PC-9 (cell line): ENCODE measurements around the gene PLXNA1.

ENCODE experiments used
- EZH2 ChIP-seq: fragments of 200-600 bp; sonication (generic); IDR thresholded peaks from 2 replicates; pipeline ENCODE4 v1.8.0; 2017; ENCODE audit warnings: antibody characterized with exemption, low read depth
- TF ChIP-seq, protein P1 (sequence below): fragments of 200-600 bp; sonication (generic); conservative IDR thresholded peaks from 2 replicates; pipeline ENCODE4 v1.6.1; 2017; ENCODE audit warnings: mixed run types, antibody characterized with exemption, mild to moderate bottlenecking, moderate library complexity

DNA sequence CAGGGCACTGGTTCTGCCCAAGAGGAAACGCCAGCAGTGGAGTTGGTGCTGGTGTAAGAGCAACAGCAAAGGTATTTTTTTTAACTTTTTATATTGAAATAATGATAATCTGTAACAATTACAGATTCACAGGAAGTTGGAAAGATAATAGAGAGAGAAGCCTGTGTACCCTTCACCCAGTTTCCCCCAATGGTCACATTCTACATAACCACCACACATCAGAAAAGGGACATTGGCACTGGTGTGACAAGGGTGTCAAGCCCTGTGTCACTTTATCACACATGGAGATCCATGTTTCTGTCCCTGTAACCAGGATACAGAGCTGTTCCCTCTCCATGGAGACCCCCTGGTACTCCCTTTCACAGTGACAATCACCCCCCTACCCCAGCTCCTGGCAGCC is 9.1 kb upstream of the PLXNA1 start:
- TF ChIP-seq, protein P1, sequence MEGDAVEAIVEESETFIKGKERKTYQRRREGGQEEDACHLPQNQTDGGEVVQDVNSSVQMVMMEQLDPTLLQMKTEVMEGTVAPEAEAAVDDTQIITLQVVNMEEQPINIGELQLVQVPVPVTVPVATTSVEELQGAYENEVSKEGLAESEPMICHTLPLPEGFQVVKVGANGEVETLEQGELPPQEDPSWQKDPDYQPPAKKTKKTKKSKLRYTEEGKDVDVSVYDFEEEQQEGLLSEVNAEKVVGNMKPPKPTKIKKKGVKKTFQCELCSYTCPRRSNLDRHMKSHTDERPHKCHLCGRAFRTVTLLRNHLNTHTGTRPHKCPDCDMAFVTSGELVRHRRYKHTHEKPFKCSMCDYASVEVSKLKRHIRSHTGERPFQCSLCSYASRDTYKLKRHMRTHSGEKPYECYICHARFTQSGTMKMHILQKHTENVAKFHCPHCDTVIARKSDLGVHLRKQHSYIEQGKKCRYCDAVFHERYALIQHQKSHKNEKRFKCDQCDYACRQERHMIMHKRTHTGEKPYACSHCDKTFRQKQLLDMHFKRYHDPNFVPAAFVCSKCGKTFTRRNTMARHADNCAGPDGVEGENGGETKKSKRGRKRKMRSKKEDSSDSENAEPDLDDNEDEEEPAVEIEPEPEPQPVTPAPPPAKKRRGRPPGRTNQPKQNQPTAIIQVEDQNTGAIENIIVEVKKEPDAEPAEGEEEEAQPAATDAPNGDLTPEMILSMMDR: no peak
- TF ChIP-seq EZH2: no peak
